ENCODE measurements around the gene PLEKHH2.
"Not testable (repeated sequence)": the region's sequence is repeated elsewhere in the genome, so short reads cannot be mapped to it uniquely, and the experiment has no call there.

PLEKHH2 gene

DNA sequence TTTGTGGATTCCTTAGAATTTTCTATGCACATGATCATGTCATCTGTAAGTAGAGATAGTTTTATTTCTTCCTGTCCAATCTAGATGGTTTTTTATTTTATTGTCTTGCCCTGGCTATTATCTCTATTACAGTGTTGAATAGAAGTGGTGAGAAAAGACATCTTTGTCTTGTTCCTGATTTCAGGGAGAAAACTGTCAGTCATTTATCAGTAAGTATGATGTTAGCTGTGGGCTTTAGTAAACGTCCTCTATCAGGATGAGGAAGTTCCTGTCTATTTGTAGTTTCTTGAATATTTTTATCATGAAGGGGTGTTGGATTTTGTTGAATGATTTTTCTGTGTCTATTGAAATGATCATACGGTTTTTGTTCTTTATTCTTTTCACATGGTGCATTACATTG is 5.3 kb downstream of the PLEKHH2 start:
- DNase-seq, result no peak

DNA sequence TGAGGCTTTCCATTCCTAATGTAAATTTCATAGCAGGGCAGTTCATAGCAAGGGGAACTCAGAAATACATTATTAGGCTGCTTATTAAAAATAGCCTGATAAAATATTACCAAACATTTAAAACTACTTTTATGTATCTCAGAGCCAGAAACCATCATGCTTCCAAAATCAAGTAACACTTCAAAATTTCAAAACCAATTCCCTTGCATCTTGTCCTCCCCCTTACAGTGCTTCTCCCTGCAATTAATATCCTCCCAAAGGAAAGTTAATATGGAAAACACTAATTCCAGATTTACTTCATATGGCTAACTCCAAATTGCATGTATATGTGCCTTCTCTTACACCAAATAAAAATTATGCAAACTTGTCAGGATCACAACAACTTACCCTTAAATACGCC is 6.6 kb downstream of the PLEKHH2 start:
- DNase-seq, result no peak

DNA sequence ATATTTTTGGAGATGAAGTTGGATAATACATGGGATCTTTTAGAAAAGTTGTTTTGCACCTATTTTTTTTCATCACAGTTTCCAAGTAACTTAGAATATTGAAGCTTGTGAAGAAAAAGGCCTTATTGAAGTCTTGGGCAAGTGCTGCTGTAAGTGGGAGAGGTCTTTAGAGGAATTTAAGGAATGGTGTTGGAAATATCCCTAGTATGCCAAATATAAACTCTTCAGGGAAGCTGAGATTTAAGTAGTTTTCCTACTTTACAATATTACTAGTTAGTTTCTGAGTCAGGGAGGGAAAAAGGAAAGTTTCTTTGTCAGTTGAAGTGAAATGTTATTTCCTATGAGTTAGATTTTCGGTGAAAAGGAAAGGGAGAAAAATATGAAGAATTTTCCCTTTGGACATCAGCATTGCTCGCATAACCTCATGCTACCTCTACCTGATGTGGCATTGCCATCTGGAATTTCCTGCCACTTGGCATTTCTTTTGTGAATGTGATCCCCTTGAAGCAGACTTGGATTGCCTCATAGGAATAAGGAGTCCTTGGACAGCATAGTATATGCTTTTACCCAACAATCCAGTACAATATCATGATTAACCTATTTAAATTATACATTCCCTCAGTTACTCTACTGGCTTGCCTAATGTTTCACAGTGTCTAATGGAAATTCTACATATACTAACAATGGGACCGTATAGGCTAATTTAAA is 12.1 kb downstream of the PLEKHH2 start:
- no peak for DNase-seq

DNA sequence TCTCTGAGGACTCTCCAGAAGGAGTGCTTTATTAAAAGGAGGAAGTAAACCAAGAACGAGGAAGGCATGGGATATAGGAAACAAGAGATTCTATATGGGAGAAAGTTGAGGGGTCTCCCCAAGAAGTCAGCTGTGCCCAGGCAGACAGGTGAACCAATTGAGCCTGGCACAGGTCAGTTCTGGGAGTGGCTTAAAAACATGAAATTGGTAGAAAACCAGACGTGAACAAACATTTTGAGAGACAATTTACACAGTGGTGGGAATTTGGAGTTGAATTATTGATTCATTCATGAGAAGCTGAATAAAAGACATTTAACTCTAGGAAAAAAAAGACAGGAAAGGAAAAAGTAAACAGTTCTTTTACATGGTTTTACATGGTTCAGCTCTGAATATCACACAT is 16.4 kb downstream of the PLEKHH2 start:
- no peak for DNase-seq

DNA sequence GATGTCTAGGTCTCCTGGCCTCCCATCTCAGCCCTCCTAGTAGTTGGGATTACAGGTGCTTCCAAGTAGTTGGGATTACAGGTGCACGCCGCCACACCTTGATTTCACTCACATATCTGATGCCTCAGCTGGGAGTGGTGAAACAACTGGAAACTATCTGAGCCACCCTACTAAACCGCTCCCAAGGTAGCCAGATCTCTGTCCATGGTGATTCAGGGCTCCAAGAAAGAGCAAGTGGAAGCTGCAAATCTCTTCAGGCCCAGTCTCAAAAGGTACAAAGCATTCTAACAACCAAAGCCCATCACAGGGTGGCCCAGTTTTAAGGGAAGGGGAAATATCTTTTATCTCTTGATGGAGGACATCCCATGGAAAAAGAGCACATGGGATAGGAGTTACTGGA is 20.2 kb downstream of the PLEKHH2 start:
- DNase-seq, result no peak

DNA sequence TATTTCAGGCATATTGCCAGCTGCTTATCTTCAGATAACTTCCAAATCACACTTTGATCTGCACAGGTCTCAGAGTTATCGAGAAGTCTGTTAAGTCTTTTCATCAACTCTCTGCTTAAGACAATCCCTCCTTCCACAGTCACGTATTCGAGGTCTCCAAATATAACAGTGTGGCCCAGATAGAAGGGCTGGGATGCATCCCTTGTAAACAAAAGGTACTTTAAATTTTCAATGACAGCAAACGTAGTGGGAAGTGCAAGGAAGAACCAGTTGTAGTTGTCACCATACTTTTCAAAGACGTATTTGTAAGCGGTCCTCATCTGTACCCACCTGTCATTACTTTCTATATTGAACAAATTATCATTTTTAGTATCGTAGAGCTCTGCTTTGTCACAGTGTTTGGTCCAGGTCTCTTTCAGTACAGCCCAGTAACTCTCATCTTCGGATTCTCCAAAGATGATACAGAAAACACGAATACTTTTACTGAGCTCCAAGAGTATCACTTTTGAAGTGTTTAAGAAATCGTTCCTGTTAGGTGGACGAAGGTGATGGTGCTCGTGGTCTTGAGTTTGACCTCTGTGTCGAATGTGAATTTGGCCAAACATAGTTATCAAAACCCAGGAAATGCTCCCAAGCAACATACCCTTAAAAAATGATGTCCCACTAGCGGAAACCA is 38.7 kb downstream of the PLEKHH2 start:
- DNase-seq, result no peak

DNA sequence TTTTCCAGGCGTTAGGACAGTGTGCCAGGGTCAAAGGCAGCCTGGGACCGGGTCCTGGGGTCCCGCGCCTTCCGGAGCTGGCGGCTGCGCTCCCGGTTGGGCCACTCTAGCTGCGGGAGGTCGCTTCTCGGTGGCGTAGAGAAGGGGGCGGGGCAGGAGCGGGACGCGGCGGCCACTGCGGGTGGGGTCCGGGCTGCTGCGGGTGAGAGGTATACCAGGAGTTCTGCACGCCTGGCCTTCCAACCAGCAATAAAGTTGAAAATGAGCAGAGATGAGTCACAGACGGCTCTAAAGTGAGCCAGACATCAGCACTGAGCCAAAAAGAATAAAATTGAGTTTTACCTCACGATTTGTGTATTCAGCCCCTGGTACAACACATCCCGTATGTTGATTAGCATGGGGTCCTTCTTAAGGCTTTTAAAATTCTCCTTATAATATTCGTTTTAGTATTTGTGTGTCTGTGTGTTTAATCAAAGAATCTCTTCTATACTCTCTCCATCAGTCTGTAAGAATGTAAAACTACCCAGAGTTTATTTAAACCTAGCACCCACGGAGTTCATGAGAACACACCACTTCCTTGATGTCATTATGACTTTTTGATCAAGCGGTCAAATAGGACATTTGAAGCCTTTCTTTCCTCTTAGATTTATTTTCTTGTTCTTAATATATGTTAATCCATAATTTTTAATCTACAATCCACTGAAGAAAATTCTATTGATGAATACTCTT is 39.4 kb downstream of the PLEKHH2 start, which contains the start of gene C1GALT1C1L:
Gene C1GALT1C1L (minus strand): TSS at position 108 of the 729 bp plus-strand sequence. CDS start 107 bp downstream, at position 1.
- DNase-seq, result peak; percentile 72

DNA sequence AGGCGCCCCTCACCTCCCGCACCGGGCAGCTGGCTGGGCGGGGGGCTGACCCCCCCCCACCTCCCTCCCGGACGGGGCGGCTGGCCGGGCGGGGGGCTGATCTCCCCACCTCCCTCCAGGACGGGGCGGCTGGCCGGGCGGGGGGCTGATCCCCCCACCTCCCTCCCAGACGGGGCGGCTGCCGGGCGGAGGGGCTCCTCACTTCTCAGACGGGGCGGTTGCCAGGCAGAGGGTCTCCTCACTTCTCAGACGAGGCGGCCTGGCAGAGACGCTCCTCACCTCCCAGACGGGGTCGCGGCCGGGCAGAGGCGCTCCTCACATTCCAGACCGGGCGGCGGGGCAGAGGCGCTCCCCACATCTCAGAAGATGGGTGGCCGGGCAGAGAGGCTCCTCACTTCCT is 40.7 kb downstream of the PLEKHH2 start:
- DNase-seq, result not testable (repeated sequence)

DNA sequence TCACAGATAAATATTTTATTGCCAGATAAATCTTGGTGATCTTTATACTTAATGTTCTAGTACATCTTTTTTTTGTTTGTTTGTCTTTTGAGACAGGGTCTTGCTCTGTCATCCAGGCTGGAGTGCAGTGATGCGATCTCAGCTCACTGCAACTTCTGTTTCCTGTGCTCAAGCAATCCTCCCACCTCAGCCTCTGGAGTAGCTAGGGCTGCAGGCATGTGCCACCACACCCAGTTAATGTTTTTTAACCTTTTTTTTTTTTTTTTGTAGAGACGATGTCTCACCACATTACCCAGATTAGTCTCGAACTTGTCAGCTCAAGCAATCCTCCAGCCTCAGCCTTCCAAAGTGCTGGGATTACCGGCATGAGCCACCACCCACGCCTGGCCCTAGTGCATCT is 48.3 kb downstream of the PLEKHH2 start:
- DNase-seq, result no peak

DNA sequence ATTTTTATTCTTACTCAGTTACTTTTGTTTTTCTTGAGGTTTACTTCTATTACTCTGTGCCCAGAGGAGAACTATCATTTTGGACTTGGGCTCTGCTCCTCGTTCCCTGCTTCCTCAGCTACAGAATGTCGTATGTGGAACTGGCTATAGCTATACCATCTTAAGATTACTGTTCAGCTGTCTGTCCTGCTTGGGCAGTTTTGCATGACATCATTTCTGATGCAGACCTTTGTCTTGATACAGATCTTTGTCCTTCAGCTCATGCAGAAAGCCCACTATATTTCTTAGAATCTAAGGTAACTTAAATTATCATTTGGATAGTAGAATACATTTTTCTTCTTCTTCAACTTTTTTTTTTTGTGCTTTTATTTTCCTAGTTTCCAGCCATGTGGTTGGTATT is 52.9 kb downstream of the PLEKHH2 start:
- no peak for DNase-seq

DNA sequence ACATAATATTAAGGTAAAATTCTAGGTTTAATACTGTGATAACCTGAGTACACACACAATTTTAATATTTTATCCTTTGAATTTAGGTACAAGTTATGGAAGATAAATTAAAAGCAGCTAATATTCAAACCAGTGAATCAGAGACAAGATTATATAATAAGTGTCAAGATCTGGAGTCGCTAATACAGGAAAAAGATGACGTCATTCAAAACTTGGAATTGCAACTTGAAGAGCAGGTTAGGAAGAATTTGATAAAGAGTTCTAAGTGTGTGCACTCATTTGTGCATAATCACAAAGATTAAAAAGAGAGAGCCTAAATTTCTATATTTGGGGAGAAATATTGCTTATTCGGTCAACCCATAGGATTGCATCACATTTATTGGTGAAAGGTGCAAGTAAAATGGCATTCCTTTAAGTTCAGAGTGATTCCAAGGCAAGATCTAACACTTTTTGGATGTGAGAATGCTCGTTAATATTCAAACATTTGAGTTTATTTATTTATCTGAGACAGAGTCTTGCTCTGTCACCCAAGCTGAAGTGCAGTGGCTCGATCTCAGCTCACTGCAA is 55.5 kb downstream of the PLEKHH2 start:
- DNase-seq, result no peak

DNA sequence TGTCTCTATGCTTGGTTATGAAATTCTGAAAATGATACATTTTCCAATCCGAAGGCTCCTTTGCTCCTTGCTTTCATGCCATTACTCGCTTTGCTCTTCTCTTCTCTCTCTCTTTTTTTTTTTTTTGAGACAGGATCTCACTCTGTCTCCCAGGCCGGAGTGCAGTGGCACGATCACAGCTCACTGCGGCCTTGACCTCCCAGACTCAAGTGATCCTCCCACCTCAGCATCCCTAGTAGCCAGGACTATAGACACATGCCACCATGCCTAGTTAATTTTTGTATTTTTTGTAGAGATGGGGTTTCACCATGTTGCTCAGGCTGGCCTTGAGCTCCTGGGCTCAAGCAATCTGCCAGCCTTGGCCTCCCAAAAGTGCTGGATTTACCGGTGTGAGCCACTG is 61.1 kb downstream of the PLEKHH2 start:
- not testable (repeated sequence) for DNase-seq

DNA sequence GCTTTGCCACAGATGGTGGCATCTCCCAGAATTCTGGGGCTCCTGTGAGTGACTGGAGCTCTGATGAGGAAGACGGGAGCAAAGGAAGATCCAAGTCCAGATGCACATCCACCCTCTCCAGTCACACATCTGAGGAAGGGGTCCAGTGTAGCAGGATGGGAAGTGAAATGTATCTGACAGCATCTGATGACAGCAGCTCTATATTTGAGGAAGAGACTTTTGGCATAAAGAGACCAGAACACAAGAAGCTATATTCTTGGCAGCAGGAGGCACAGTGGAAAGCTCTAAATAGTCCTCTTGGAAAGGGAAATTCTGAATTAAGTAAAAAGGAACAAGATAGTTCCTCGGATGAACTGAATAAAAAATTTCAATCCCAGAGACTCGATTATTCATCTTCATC is 62.7 kb downstream of the PLEKHH2 start:
- no peak for DNase-seq

DNA sequence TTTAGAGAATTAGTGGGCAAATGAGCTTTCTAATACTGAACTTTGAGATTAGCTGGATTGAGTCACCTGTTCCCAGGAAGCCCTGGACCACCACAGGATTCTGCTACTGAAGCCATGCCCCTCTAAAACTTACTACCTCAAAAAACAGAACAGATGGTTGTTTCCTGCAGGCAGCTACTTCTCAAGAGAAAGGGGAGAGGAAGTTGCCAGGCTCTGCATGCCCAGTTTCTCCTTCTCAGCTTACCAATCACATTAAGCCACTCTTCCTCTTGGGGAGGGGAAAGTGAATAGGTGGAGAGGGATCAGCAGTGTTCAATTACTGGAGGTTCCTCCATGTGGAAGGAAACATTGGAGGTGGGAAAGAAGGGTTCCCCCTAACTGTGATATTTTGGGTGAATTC is 64.1 kb downstream of the PLEKHH2 start:
- DNase-seq, result no peak

DNA sequence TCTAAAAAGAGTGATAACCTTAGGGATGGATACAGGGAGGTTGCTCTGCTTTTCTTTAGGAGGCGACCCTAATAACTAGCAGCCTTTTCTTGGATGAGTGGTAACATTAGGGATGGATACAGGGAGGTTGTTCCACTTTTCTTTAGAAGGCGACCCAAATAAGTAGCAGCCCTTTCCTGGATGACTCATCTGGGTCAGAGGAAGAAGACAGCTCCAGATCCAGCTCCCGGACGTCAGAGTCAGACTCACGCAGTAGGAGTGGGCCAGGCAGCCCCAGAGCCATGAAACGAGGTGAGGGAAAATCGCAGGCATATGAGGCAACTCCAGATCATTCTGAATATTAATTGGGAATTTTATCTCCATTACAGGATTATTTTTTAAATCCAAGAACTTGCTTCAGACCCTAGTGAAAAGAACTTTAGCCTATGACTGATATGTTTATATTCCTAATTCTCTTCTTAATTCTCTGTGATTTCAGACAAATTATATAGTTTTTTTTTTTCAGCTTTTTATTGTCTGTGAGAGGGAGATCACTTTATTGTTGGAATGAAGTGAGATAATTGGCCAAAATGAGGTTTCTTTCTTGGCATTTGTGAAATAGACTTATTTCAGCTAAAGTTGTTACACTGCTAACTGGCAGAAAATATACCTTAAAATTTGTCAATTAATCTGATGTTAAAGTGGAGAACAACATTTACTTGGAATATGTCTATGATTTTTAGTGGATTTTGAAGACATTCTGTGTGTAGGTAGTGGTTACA is 70.4 kb downstream of the PLEKHH2 start:
- DNase-seq, result no peak

DNA sequence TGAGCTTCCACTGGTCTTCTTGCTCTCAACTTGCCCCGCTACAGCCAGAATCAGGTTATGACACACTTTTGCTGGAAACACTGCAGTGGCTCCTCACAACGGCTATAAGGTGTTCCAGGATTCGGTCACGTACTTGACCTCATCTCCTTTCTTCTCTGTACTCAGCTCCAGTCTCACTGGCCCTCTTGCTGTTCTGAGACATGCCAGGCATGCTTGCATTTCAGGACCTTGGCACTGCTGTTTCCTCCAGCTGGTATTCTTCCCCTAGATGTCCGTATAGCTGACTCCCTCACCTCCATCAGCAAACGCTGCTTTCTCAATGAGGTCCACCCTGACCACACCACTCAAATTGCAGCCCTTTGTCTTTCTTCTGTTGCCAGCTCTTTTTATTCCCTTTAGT is 71.1 kb downstream of the PLEKHH2 start:
- no peak for DNase-seq

DNA sequence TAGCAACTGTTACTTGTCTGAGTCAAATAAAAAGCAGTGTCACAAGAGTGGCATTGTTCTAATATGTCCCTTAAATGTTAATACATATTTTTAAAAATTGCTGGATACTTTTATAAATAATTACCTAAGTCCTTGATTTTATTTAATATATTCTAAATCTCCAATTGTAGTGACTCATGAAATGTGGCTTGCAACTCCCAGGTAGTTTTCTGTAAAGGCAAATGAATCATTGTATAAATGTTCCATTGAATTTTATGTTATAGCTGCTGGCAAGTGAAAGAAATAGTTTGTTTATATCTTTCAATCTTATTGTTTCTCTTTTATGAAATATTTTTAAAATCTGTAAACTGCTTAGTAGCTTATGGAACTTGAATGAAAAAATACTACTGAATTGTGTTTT is 71.8 kb downstream of the PLEKHH2 start:
- no peak for DNase-seq

DNA sequence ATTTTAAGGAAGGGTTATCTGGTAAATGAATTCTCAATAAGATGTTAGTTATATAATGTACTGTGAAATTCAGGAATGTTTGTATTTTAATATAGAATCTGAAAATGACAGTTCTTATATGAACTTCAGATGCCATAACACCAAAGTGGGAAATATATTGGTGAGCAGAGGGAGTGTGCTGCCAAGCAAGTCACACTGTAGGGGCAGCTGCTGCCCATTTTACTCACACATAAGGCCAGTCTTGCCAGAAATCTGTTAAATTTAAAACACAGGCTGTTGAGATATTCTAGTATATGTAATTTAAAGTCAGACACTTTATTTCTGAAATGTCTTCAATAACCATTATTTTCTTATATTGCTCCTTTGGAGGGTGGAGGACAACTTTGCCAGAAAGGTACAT is 73.8 kb downstream of the PLEKHH2 start:
- no peak for DNase-seq

DNA sequence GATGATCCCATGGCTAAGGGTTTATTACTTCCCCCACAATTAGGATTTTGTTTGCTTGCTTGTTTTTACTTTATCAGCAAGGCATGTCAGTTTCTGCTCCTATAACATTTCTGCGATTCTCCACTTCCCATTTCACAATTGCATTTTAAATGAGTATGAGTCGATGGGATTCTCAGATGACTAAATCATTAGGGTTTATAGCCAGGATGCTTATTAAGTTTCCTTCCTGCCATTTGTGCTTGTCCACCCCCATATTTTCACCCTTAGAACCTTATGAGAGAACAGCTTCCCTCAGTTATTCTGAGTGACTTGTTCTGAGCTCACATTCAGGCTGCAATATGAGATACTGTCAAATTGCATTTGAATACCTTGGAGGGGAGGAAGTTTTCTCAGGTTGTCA is 77.1 kb downstream of the PLEKHH2 start:
- no peak for DNase-seq

DNA sequence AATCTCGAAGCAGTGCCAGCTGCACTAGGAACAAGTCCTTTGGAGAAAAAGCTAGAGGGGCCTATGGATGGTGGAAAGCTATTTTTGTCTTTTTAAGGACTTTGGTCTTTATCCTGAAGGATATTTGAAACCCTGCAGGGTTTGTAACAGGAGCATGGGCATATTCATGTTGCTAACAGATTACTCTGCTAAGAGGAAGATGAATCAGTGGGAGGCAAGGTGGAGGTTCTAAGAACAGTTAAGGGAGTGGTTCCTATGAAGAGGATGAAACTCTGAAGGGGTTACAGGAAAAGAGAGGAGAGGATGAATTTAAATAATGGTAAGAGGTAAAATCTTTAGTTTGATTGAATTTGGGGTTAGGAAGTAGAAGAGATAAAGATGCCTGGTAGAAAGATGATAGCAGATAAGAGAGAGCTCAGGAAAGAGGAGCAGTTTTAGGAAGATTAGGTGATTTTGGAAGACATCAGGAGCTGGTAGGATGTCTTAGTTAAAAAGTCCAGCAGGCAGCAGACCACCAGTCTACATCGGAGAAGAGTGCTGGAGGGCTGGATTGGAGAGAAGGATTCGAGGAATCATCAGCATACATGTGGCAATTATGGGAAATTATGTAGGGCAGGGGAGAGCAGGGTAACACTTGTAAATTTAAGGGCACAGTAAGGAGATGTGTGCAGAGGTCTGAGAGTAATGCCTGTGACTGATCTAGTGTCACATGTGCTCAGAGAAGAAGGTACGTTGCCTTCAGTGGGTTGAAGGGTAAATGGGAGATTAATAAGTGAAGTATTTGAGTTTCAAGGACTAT is 78.4 kb downstream of the PLEKHH2 start:
- DNase-seq, result no peak

DNA sequence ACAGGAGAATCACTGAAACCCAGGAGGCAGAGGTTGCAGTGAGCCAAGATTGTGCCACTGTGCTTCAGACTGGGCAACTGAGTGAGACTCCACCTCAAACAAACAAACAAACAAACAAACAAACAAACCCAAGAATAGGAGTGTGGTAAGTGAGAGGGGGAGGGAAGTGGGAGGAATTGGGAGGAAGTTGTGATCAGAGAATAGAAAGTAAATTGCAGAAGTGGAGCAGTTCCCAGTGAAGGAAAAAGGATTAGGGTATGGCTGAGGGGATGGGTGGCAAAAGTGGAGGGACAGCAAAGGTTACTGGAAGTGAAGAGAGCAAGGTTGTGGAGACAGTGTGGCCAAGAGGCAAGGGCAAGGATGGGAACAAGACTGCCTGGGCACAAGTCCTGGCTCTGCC is 80.3 kb downstream of the PLEKHH2 start:
- DNase-seq, result no peak

DNA sequence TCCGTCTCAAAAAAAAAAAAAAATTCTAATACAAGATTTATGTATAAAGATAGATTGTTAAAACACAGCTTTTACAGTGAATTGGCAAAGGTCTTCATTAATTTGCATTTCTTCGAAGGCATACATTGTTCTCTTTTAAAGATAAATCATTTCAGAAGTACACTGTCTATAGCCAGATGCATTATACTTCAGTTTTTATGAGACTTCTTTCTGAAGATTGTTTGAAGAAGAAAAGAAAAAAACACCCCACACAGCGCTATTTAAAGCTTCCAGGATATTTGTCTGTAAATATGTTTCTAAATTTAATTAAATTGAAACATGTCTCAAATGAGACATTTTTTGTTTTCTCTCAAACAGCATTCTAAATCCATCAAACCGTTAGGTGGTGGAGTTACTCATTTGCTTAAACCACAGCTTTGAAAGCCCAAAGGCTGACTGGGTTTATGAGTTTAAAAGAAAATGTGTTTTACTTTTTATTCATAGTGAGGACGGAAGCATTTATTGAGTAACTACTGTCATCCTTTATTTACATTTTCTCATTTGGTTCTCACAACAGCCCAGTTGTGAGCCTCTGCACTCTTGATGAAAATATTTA is 81.6 kb downstream of the PLEKHH2 start:
- no peak for DNase-seq

Data from left hindlimb (tissue), 1 donor.